ENCODE results near the gene AGTRAP. TPM values are rescaled to one million over a fixed set of nuclear protein-coding genes. Genes with fewer than 3 reads are reported as not detected.

AGTRAP gene
- total and polyA plus RNA-seq, 9 of the 15 experiments (the other 6 are each of a cell fraction or from before 2014, with no cell fraction given) = 26.8 to 105 (median 57.5) TPM

DNA sequence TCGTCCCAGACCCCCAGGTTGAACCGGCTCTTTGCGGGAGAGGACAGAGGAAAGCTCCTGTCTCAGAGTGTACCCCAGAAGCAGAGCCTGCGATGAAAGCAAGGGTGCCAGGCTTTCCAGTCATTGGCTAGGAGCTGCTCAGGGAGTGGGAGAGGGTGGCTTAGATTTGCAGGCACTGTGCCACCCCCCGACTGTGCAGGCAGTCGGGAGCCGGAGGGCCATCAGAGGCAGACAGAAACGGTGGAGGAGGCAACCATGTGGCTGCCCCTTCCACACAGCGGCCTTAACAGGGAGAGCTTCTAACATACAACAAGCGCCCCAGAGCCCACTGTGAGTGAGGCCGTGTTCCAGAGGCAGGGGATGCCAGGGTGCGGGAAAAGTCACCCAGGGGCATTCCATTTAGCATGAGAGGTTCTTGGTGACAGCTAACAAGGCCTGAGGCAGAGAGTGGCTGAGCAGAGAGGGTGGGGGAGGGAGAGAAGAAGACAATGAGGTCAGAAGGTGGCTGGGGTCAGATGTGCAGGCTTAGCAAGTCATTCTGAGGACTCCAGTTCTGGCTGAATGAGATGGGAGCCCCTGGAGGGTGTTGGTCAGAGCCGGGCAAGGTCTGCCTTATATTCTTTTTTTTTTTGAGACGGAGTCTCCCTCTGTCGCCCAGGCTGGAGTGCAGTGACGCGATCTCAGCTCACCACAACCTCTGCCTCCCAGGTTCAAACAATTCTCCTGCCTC is 16.6 kb downstream of the AGTRAP start (continued):
- TF ChIP-seq HNRNPLL (IDR thresholded peaks at IDR 0.05; ENCODE audit: low read depth, low read length, poor library complexity, severe bottlenecking) = no peak
- no peak for TF ChIP-seq FOXA1 (IDR thresholded peaks at IDR 0.05; ENCODE audit: borderline replicate concordance)
- TF ChIP-seq DDX20 (tag; IDR thresholded peaks at IDR 0.05; ENCODE audit: low read depth) = no peak
- TF ChIP-seq CBFB (CRISPR knock-in tag; IDR thresholded peaks at IDR 0.05) = no peak
- TF ChIP-seq SMARCA5 (IDR thresholded peaks at IDR 0.05) = no peak
- no peak for TF ChIP-seq ZNF507 (tag; conservative IDR thresholded peaks at IDR 0.05)
- TF ChIP-seq CBX3 (IDR thresholded peaks at IDR 0.05; ENCODE audit: borderline replicate concordance in 1 of 2, low read length in 2 of 2) = no peak
- TF ChIP-seq, protein P1, sequence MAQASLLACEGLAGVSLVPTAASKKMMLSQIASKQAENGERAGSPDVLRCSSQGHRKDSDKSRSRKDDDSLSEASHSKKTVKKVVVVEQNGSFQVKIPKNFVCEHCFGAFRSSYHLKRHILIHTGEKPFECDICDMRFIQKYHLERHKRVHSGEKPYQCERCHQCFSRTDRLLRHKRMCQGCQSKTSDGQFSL (CRISPR knock-in tag; IDR thresholded peaks at IDR 0.05) = no peak
- TF ChIP-seq, protein P1 (tag; IDR thresholded peaks at IDR 0.05) = no peak
- TF ChIP-seq DNMT1 (IDR thresholded peaks at IDR 0.05) = no peak
- TF ChIP-seq, protein P2, sequence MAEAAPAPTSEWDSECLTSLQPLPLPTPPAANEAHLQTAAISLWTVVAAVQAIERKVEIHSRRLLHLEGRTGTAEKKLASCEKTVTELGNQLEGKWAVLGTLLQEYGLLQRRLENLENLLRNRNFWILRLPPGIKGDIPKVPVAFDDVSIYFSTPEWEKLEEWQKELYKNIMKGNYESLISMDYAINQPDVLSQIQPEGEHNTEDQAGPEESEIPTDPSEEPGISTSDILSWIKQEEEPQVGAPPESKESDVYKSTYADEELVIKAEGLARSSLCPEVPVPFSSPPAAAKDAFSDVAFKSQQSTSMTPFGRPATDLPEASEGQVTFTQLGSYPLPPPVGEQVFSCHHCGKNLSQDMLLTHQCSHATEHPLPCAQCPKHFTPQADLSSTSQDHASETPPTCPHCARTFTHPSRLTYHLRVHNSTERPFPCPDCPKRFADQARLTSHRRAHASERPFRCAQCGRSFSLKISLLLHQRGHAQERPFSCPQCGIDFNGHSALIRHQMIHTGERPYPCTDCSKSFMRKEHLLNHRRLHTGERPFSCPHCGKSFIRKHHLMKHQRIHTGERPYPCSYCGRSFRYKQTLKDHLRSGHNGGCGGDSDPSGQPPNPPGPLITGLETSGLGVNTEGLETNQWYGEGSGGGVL (CRISPR knock-in tag; IDR thresholded peaks at IDR 0.05) = no peak
- no peak for TF ChIP-seq PRPF4 (IDR thresholded peaks at IDR 0.05; ENCODE audit: insufficient read depth, low read depth, low read length, poor library complexity, severe bottlenecking)
- TF ChIP-seq HCFC1 (IDR thresholded peaks at IDR 0.05; ENCODE audit: low read depth, low read length) = no peak
- TF ChIP-seq TAF9B (IDR thresholded peaks at IDR 0.05; ENCODE audit: partially characterized antibody) = no peak
- TF ChIP-seq MAFF (IDR thresholded peaks at IDR 0.05; ENCODE audit: low read length) = no peak
- TF ChIP-seq NR4A1 (CRISPR knock-in tag; IDR thresholded peaks at IDR 0.05) = no peak
- TF ChIP-seq NR4A1 (tag; IDR thresholded peaks at IDR 0.05) = no peak
- TF ChIP-seq, protein P3, sequence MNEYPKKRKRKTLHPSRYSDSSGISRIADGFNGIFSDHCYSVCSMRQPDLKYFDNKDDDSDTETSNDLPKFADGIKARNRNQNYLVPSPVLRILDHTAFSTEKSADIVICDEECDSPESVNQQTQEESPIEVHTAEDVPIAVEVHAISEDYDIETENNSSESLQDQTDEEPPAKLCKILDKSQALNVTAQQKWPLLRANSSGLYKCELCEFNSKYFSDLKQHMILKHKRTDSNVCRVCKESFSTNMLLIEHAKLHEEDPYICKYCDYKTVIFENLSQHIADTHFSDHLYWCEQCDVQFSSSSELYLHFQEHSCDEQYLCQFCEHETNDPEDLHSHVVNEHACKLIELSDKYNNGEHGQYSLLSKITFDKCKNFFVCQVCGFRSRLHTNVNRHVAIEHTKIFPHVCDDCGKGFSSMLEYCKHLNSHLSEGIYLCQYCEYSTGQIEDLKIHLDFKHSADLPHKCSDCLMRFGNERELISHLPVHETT (CRISPR knock-in tag; conservative IDR thresholded peaks at IDR 0.05 in 1 of 2, IDR thresholded peaks at IDR 0.05 in 1 of 2) = no peak
- no peak; the same call in 1 of the 2 replicates for TF ChIP-seq NBN (IDR thresholded peaks at IDR 0.05; ENCODE audit: low read depth)
- TF ChIP-seq, protein P4, sequence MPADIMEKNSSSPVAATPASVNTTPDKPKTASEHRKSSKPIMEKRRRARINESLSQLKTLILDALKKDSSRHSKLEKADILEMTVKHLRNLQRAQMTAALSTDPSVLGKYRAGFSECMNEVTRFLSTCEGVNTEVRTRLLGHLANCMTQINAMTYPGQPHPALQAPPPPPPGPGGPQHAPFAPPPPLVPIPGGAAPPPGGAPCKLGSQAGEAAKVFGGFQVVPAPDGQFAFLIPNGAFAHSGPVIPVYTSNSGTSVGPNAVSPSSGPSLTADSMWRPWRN (IDR thresholded peaks at IDR 0.05; ENCODE audit: low read depth) = no peak
- no peak for TF ChIP-seq SRF (CRISPR knock-in tag; IDR thresholded peaks at IDR 0.05)
- TF ChIP-seq, protein P5, sequence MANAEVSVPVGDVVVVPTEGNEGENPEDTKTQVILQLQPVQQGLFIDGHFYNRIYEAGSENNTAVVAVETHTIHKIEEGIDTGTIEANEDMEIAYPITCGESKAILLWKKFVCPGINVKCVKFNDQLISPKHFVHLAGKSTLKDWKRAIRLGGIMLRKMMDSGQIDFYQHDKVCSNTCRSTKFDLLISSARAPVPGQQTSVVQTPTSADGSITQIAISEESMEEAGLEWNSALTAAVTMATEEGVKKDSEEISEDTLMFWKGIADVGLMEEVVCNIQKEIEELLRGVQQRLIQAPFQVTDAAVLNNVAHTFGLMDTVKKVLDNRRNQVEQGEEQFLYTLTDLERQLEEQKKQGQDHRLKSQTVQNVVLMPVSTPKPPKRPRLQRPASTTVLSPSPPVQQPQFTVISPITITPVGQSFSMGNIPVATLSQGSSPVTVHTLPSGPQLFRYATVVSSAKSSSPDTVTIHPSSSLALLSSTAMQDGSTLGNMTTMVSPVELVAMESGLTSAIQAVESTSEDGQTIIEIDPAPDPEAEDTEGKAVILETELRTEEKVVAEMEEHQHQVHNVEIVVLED (CRISPR knock-in tag; IDR thresholded peaks at IDR 0.05) = no peak
